Neural cell (in vitro differentiated cells): ENCODE data around the gene ELP4. TPM values are rescaled to one million over a fixed set of nuclear protein-coding genes. Genes with fewer than 3 reads are reported as not detected.

Source experiments
- H2AFZ ChIP-seq: fragments of 200-600, 300-800 bp; sonication (generic), shearing (Covaris generic); 2 replicates; pipeline ENCODE4 v1.6.0; 2014; ENCODE audit warnings: low read depth, mild to moderate bottlenecking, antibody characterized with exemption, low read length, moderate library complexity
- H3F3A ChIP-seq: fragments of 200-600 bp; shearing (Covaris generic); 2 replicates; pipeline ENCODE4 v1.6.1; 2016; ENCODE audit warnings: mild to moderate bottlenecking, moderate library complexity, mixed read lengths, antibody characterized with exemption, low read length; ENCODE audit not compliant: insufficient read depth, poor library complexity, severe bottlenecking
- H3K27ac ChIP-seq: fragments of 200-600, 300-800 bp; sonication (generic), shearing (Covaris generic); 2 replicates; pipeline ENCODE4 v1.5.1; 2014; ENCODE audit warnings: mild to moderate bottlenecking, low read length, moderate library complexity
- H3K27me3 ChIP-seq: fragments of 300-800, 200-600 bp; sonication (generic), shearing (Covaris generic); 2 replicates; pipeline ENCODE4 v1.6.0; 2014; ENCODE audit warnings: mild to moderate bottlenecking, low read depth, low read length, moderate library complexity; ENCODE audit not compliant: insufficient read depth
- H3K36me3 ChIP-seq: fragments of 300-800, 200-600 bp; sonication (generic), shearing (Covaris generic); 2 replicates; pipeline ENCODE4 v1.5.1; 2014; ENCODE audit warnings: mild to moderate bottlenecking, antibody characterized with exemption, low read length, moderate library complexity; ENCODE audit not compliant: insufficient read depth
- H3K4me2 ChIP-seq: fragments of 300-800, 200-600 bp; sonication (generic), shearing (Covaris generic); 2 replicates; pipeline ENCODE4 v1.6.0; 2014; ENCODE audit warnings: mild to moderate bottlenecking, low read length
- H3K4me3 ChIP-seq: fragments of 300-800, 200-600 bp; sonication (generic), shearing (Covaris generic); 2 replicates; pipeline ENCODE4 v1.5.1; 2014; ENCODE audit warnings: mild to moderate bottlenecking, low read length, moderate library complexity
- H3K79me2 ChIP-seq: fragments of 200-600 bp; shearing (Covaris generic); replicated peaks from 2 replicates; pipeline ENCODE4 v1.6.0; 2014; ENCODE audit warnings: mild to moderate bottlenecking, low read length, moderate library complexity; ENCODE audit not compliant: insufficient read depth
- H3K9ac ChIP-seq: fragments of 300-800, 200-600 bp; sonication (generic), shearing (Covaris generic); 2 replicates; pipeline ENCODE4 v1.6.1; 2016; ENCODE audit warnings: mild to moderate bottlenecking, low read length, mixed read lengths
- H3K9me2 ChIP-seq: fragments of 200-600 bp; shearing (Covaris generic); 2 replicates; pipeline ENCODE4 v1.6.1; 2016; ENCODE audit warnings: mild to moderate bottlenecking, low read length, mixed read lengths; ENCODE audit not compliant: insufficient read depth
- H3K9me3 ChIP-seq: fragments of 200-600, 300-800 bp; sonication (generic), shearing (Covaris generic); 2 replicates; pipeline ENCODE4 v1.6.1; 2016; ENCODE audit warnings: mild to moderate bottlenecking, mixed run types, low read length, moderate library complexity, mixed read lengths
- H4K20me1 ChIP-seq: fragments of 200-600 bp; shearing (Covaris generic); 2 replicates; pipeline ENCODE4 v1.6.1; 2016; ENCODE audit warnings: mild to moderate bottlenecking, mixed run types; ENCODE audit not compliant: insufficient read depth
- EP300 ChIP-seq: fragments of 450-650 bp; conservative IDR thresholded peaks from 2 replicates; pipeline ENCODE4 v1.6.1; 2014; ENCODE audit warnings: antibody characterized with exemption, mild to moderate bottlenecking, moderate library complexity; ENCODE audit not compliant: poor library complexity, severe bottlenecking
- EZH2 ChIP-seq: fragments of 200-600, 300-800 bp; shearing (Covaris generic), sonication (generic); IDR thresholded peaks from 2 replicates; pipeline ENCODE4 v1.6.1; 2014; ENCODE audit warnings: antibody characterized with exemption, low read length, borderline replicate concordance, mild to moderate bottlenecking; ENCODE audit not compliant: insufficient read depth, poor library complexity, severe bottlenecking
- MXI1 ChIP-seq: fragments of 450-650 bp; conservative IDR thresholded peaks from 2 replicates; pipeline ENCODE4 v1.6.1; 2014; ENCODE audit warnings: antibody characterized with exemption, mild to moderate bottlenecking; ENCODE audit not compliant: poor library complexity, severe bottlenecking
- POLR2AphosphoS5 ChIP-seq: IDR thresholded peaks from 2 replicates; pipeline ENCODE4 v1.6.1; 2012
- RAD21 ChIP-seq: fragments of 450-650 bp; conservative IDR thresholded peaks from 2 replicates; pipeline ENCODE4 v1.6.1; 2014; ENCODE audit warnings: antibody characterized with exemption, mild to moderate bottlenecking, moderate library complexity
- REST ChIP-seq: IDR thresholded peaks from 2 replicates; pipeline ENCODE4 v1.6.1; 2012; ENCODE audit warnings: borderline replicate concordance
- SMC3 ChIP-seq: fragments of 450-650 bp; conservative IDR thresholded peaks from 2 replicates; pipeline ENCODE4 v1.6.1; 2014; ENCODE audit warnings: antibody characterized with exemption, mild to moderate bottlenecking, moderate library complexity; ENCODE audit not compliant: poor library complexity
- TAF1 ChIP-seq: IDR thresholded peaks from 2 replicates; pipeline ENCODE4 v1.6.1; 2012; ENCODE audit warnings: low read depth
- polyA plus RNA-seq: library from polyadenylated mRNA; depleted of rRNA; stranded (reverse); fragments of >200 nt; gene quantifications from 2 replicates; pipeline ENCODE4 v1.2.3, GENCODE V29; 2014
- TF ChIP-seq, protein P1 (sequence below): fragments of 450-650 bp; IDR thresholded peaks from 2 replicates; pipeline ENCODE4 v1.5.1; 2014; ENCODE audit warnings: antibody characterized with exemption, mild to moderate bottlenecking, moderate library complexity; ENCODE audit not compliant: poor library complexity, severe bottlenecking

ELP4 gene
- polyA plus RNA-seq, 1 donor from 2014 or later = 30.4 TPM

DNA sequence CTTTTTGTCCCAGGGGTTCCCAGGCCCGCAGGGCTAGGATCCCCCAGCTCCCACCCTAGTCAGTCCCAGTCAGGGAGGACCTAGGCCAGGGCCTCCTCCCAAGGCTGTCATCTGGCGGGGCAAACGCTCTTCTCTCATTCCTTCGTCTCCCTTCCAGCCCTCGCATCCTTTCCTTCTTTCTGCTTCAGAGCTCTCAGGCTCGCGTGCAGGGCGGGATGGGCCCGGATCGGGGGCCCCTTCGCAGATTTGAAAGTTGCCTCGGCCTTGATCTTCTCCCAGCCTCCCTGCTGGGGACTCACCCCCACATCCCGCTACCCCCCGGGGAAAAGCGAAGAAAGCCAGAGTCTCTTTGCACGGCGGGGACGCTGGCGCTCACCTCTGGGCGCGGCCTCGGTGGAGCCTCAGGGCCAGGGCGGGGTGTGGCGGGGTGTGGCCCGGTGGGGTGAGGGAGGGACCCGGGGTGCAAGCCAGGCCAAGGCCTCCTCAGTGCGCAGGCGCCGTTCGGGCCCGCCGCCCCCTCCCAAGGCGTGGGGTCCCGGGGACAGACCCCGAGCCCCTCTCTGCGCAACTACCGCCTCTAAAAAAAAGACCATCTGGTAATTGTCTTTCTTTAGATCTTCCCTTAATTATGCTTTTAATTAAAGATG, 316.4 kb downstream of the ELP4 start:
- no peak overlapping the region for H3K4me2 ChIP-seq
- H3K27ac ChIP-seq = no peak overlapping the region
- no peaks in the 10 kb centered on the region for H3K9me3 ChIP-seq
- TF ChIP-seq SMC3 = no peak
- TF ChIP-seq TAF1 = no peak
- TF ChIP-seq MXI1 = no peak
- peak; percentile 2 for TF ChIP-seq EZH2
- TF ChIP-seq POLR2AphosphoS5 = no peak
- TF ChIP-seq EP300 = no peak
- TF ChIP-seq, protein P1, sequence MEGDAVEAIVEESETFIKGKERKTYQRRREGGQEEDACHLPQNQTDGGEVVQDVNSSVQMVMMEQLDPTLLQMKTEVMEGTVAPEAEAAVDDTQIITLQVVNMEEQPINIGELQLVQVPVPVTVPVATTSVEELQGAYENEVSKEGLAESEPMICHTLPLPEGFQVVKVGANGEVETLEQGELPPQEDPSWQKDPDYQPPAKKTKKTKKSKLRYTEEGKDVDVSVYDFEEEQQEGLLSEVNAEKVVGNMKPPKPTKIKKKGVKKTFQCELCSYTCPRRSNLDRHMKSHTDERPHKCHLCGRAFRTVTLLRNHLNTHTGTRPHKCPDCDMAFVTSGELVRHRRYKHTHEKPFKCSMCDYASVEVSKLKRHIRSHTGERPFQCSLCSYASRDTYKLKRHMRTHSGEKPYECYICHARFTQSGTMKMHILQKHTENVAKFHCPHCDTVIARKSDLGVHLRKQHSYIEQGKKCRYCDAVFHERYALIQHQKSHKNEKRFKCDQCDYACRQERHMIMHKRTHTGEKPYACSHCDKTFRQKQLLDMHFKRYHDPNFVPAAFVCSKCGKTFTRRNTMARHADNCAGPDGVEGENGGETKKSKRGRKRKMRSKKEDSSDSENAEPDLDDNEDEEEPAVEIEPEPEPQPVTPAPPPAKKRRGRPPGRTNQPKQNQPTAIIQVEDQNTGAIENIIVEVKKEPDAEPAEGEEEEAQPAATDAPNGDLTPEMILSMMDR = no peak
- no peak for TF ChIP-seq RAD21
- no peaks in the 10 kb centered on the region for H3K9me2 ChIP-seq
- H3K79me2 ChIP-seq = no peaks in the 10 kb centered on the region
- no peaks in the 10 kb centered on the region for H3K36me3 ChIP-seq
- no peak overlapping the region for H3K4me3 ChIP-seq
- H2AFZ ChIP-seq = no peak overlapping the region
- no peaks in the 10 kb centered on the region for H4K20me1 ChIP-seq
- H3F3A ChIP-seq = no peaks in the 10 kb centered on the region
- H3K9ac ChIP-seq = no peak overlapping the region
- H3K27me3 ChIP-seq = peaks cover 95% of the 10 kb centered on the region

GRCh38 chr11:31826536-31827438, 317.2 kb downstream of the ELP4 start:
- H3K79me2 ChIP-seq = no peaks in the 10 kb centered on the region
- no peaks in the 10 kb centered on the region for H3K36me3 ChIP-seq
- H3K27me3 ChIP-seq = peaks cover 87% of the 10 kb centered on the region
- TF ChIP-seq SMC3 (no peak), REST (no peak), RAD21 (no peak), POLR2AphosphoS5 (peak; percentile 45), EZH2 (peak; percentile 48), MXI1 (no peak), EP300 (no peak), TAF1 (no peak)
- TF ChIP-seq, protein P1 = no peak
- no peaks in the 10 kb centered on the region for H3K9me3 ChIP-seq
- no peak overlapping the region for H3K4me2 ChIP-seq
- no peaks in the 10 kb centered on the region for H4K20me1 ChIP-seq
- no peak overlapping the region for H3K4me3 ChIP-seq
- H2AFZ ChIP-seq = no peak overlapping the region
- no peak overlapping the region for H3K27ac ChIP-seq
- no peaks in the 10 kb centered on the region for H3K9me2 ChIP-seq
- no peaks in the 10 kb centered on the region for H3F3A ChIP-seq
- no peak overlapping the region for H3K9ac ChIP-seq
